HUDEP-2 (cell line): Measurements from ENCODE around the gene RIMBP2.
"Not testable (repeated sequence)": the region's sequence is repeated elsewhere in the genome, so short reads cannot be mapped to it uniquely, and the experiment has no call there.

Experiments
- DNase-seq, 76 experiments: peaks; one replicate each; lab custom pipeline; 2025; ENCODE audit not compliant: unreplicated experiment in 76 of 76; lab: John Stamatoyannopoulos, UW

RIMBP2 gene

DNA sequence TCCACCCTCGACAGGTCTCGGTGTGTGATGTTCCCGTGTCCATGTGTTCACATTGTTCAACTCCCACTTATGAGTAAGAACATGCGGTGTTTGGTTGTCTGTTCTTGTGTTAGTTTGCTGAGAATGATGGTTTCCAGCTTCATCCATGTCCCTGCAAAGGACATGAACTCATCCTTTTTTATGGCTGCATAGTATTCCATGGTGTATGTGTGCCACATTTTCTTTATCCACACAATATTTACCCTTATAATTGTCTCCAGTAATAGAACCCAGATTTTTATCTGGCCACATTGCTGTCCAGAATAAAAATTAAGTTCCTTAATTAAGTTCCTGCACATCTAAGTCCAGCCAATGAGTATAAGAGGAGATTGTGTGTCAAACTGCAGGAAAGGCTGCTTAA is 22.3 kb upstream of the RIMBP2 start:
- DNase-seq: not testable (repeated sequence)

DNA sequence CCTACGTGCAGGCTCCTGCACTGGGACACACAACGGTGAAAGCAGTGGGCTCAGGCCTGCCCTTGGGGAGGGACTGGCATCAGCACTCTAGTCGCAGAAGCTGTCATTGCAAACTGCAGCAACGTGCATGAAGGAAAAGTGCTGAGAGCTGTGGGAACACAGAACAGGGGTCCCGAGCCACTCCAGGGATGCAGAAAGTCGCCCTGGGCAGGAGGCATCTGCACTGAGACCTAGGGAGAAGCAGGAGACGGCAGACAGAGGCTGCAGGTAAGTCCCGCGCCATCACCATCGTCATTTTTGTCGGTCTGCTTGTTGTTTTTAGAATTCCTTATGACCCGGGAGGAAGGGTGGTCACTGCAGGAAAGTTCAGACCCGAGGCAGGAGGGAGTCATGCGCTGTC is 21.6 kb upstream of the RIMBP2 start:
- no peak for DNase-seq

DNA sequence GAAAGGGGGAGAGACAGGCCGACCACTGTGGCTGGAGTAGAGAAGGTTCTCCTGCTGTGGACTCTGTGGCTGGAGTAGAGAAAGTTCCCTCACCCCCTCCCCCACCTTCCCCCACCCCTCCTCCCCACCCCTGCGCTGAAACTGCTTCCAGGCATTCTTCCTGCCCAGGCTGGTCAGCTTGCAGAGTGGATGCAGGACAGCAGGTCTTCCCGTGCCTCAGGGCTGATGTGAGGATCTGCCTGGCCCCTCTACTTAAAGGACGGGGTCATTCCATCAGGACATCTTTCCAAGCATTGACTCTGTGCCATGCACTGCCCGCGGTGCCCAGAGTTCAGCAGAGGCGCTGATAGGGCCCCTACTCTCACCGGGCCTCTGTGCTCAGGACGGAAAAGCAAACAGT is 13.2 kb upstream of the RIMBP2 start:
- DNase-seq: no peak

DNA sequence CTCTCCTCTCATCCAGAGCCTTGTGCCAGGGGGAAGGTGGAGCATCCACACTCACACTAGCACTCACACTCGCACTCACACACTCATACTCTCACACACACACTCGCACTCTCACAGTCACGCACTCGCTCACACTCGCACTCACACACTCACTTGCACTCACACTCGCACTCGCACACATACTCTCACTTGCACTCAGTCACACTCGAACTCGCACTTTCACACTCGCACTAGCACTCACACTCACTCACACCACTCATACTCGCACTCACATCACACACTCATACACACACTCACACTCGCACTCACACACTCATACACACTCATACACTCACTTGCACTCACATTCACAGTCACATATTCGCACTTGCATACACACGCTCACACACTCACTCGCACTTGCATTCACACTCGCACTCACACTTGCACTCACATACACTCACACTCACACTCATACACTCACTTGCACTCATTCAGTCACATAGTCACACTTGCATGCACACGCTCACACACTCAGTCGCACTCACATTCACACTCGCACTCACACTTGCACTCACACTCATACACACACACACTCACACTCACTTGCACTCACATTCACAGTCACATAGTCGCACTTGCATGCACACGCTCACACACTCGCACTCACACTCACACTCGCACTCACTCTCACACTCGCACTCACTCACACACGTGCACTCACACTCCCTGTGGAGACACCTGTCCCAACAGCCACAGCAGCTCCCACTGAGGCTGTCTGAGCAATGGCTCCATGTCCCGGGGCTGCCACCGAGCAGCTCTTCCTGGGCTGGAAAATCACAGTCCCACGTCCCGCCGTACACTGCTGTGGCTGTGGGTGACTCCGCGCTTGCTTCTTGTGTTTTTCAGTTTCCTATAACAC is 12.3 kb upstream of the RIMBP2 start:
- no peak for DNase-seq

DNA sequence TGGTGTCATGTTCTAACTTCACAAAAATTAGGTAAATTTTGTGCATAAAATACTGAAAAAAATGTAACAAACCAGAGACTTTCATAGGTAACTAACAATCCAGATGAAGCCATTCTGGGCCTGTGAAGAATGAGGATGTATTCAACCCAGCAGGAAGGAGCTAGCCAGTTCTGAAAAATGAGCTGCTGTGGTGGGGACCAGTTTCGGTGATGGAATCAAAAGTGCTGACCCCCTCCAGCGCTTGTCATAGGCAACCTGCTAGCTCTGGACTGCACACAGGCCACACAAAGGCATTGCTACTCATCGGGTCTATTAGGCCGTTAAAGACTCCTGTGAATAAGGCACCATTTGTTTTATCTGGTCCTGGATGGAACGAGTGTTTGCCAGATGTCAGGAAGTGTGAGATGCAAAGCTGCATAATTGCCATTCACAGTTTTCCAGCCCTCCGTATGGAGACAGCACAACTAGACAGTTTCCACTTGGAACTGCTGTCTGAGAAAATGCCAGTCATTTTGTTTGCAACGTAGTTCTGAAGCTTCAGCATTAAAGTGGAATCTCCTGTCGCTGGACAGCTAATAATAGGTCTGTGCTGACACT is 3.3 kb upstream of the RIMBP2 start:
- DNase-seq: no peak

DNA sequence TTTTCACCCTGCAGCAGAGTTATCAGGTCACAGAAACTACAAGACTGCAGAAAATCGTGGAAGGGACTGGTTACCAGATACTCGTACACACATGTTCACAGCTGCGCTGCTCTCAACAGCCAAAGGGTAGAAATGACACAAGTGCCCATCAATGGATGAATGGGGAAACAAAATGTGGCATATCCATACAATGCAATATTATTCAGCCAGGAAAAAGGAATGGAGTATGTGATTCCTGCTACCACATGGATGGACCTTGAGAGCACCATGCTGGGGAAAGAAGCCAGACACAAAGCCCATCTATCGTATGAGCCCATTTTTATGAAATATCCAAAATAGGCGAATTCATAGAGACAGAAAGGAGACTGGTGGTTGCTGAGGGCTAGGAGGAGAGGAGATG is 1.7 kb upstream of the RIMBP2 start:
- no peak for DNase-seq

DNA sequence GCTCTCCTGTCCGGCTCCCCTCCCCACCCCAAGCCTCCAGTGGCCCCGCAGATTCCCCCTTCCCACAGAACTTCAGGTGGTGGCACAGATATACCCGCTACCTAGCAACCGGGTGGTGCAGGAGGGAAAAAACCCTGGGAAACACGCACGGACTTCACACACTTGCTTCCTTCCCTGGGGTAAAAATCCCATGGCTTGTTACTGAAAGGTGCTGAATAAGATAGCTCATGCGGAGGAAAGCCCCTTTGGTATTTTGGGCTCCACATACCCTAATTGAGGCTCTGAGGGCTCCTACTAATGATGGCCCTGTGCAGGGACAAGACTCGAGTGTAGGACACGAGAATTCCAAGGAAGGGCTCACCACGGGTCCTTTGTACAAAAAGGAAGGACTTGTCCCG is 869 bp upstream of the RIMBP2 start:
- DNase-seq: no peak

DNA sequence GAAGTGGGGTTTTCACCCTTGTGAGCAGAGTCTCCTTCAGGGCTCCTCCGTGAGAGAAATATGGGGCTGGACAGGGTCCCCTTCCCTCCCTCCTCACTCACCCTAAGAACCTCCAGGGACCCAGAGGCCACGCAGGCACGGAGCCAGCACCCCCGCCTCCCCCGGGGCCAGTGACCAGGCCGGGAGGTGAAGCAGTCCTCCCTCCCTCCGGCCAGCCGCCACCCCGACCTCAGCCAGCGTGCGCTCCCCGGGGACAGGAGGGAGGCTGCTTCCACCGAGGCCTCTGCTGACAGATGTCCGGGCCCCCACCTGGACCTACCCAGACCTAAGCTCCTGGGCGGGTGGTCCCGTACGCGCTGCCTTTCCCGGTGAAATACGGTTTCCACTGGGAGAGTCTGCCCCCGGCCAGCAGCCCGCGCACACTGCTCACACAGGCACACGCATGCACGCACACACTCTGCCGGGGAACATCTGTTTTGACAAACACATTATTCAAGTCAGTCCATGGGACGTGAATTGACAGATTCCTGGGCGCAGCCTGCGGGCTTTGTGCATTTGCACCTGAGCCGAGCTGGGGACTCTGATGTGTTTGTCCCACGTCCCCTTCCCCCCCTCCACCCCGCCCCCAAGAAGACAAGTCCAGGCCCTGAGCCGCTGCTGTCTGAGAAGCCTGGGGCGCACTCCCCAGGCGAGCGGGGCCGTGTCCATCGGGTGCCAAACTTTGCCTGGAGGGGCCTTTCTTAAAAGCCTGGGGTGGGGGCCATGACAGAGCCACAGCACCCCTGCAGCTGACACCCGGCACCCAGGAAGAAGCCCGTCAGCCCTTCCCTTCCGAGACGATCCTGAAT is 725 bp downstream of the RIMBP2 start:
- no peak for DNase-seq

DNA sequence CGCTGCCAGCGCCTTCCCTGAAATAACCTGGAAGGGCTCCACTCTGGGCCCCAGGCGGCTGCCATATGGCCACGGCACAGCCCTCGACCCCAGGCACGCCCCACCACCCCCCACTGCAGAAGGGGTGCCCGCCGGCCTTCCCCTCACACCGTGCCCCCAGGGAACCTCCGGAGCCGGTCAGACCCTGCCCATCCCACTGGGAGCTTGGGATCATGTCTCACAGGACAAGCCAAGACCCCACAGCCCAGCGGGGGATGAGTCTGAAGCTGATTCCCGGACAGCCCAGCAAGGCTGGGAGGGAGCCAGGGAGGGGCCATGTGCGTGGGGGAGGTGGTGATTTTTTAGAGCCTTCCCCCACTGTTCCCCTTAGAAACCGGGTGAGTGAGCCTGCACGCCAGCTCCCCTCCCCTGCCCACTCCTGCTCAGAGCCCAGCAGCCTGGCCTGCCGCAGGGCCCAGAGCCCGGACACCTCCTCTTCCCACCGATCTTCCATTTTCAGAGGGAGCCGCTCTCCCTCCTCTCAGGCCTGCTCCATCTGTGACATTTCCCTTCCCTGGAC is 1.4 kb downstream of the RIMBP2 start:
- DNase-seq: no peak

DNA sequence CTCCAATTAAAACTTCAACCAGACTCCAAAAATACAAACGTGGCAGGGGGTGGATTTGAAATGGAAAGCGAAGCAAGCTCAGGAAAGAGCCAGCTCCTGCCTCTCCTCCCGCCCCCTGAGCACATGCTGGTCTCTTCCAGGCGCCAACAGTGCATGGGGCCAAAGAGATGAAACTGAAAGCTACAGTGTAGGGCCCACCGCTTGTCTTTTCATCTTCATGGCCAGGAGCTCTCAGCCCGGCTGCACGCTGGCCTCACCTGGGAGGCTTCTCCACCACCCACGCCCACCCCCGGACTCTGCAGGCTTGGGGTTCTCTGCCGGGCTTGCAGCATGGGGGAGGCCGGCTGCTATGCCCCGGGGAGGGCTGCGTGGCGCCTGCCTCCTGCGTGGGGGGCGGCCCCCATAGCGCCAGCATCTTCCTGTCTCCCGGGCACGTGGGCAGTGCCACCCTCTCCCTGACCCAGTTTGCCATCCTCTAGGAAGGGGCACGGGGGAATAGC is 2.0 kb downstream of the RIMBP2 start:
- no peak for DNase-seq

DNA sequence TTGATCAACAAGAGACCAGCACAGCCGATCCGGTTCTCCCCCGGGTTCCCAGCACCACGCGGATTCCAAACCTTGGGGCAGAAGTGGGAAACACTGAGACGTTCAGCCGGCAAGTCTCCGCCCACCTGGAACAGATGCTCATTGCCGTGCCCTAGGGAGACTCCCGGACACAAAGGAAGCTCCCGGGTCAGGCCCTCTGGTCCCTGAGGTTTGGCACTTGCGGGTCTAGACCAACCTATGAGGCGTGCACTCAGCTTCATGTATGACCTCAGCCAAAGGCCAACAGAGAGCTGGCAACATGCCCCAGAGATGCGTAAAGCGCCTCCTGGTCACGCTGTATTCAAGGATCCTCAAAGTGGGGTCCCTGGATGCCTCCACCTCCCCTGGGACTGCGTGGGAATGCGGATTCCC is 2.5 kb downstream of the RIMBP2 start:
- DNase-seq: no peak

DNA sequence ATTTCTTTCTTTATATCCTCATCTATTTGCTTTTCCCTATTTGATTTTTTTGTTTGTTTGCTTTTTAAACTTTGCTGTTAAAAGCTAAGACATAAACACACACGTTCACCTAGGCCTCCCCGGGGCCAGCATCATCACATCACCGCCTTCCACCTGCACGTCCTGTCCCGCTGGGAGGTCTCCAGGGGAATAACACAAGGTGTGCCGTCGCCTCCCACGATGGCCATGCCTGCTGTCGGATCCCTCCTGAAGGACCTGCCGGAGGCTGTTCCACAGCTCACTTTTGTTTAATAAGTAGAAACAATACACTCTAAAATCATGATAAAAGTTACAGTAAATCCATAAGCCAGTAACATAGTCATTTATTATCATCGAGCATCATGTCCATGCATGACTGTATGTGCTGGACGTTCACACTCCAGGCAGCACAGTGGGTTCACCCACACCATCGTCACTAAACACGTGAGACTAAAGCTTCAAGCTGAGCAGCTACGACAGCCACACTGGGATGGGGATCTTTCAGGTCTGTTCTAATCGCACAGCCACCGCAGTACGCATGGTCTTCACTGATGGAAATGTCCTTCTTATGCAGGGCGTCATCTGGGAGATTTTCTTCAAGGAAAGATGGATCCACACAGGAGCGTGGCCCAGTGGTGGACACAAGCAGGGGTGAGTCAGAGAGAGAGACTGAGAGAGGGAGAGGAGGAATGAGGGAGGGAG is 3.6 kb downstream of the RIMBP2 start:
- no peak for DNase-seq

DNA sequence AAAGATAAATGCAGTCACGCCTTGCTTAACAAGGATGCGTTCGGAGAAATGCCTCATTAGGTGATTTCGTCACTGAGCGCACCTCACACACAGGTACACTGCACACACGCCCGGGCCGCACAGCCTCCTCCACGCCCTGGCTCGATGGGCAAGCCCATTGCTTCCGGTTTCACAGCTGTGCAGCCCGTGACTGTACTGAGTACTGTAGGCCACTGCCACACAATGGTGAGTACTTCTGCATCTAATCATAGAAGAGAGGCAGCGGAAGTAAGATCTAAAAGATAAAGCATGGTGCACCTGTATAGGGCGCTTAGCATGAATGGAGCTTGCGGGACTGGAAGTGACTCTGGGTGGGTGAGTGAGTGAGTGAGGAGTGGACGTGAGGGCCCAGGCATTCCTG is 4.3 kb downstream of the RIMBP2 start:
- DNase-seq: no peak

DNA sequence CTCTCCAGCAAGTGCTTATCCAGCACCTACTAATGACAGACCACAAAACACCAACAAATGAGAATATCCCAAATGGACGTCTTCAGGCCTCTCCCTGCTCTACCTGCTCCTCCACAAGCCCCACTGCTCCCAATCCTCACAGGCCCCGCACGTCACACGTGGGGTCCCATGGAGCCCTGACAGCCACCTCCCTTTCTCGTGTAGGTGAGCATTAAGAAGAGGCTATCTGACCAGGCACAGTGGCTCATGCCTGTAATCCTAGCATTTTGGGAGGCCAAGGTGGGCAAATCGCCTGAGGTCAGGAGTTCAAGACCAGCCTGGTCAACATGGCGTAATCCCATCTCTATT is 5.4 kb downstream of the RIMBP2 start:
- DNase-seq: no peak

DNA sequence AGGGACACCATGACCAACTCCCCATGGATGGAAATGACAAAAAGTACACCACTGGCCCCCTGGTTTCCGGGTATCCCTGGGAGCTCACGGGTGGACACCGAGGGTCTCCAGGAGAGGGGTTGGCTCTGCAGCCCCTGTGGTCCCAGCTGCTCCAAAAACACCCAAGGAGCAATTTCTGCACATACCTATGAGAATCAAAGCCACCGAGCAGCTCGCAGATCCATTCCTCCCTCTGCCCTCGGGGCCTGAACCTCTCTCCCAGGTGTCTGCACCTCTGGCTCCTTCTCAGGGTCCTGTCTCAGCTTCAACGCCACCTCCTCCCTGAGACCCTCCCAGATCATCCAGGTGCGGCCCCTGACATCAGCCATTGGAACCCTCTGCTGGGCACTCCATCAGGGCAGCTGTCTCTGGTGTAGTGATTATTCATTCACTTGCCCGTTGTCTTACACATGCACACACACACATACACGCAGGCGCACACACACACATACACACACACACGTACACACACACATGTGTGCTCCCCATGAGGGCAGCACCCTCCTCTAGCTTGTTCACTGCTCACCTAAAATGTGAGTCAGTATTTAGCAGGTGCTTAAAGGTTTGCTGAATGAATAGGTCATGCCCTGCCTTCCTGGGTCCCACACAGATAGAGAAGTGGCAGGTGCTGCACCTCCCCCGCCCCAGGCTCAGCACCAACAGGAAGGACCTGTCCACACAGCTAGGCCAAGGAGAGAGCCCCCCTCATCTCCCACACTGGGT is 5.9 kb downstream of the RIMBP2 start:
- no peak for DNase-seq

DNA sequence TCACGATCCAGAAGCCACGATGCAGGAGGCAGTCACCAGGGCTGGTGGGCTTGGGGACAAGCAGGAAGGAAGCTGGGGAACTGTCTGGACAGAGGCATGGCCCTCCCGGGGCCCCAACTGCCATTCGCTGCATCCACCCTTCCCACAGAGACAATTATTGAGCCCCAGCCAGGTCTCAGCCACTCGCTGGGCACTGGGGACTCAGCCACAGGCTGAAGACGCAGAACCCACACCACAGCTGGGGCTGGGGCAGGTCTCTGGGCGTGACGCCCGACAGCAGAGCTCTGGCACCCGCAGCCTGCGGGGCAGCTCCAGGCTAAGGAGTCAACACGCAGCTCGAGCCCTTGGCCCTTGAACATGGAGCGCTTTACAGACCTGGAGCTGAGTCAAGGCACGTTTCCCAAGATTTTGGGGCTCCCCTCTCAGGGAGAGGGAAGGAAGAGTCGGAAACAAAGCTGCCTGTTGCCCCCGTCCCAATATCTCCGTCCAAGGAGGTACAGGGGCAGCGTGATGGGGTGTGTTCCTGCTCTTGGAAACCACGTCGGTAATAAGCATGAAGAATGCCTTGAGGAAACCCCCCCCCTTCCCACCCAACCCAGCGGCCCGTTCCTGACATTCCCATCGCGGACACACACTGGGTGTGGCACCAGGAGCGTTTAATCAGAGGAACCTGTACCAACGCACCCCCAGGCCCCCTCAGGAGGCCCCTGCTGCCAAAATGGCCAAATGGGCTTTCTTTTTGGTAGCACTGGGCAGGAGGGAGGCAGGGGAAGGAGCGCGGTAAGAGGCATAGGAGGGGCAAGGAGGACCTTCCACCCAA is 6.7 kb downstream of the RIMBP2 start:
- no peak for DNase-seq

DNA sequence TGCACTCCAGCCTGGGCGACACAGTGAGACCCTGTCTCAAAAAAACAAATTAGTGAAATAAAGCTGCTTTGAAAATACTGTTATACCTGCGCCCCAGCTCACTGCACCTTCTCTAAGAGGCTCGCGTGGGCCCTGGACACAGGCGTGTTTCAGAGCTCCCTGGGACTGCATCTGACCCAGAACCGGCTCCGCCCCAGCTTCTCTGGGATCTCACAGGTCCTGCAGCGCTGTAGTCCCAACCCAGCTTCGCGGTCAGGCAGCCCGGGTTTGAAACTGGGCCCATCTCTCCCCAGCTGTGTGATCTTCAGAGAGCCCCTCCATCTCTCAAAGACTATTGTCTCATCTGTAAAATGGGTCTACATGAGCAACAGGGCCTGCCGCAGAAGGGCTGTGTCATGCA is 7.5 kb downstream of the RIMBP2 start:
- no peak for DNase-seq

DNA sequence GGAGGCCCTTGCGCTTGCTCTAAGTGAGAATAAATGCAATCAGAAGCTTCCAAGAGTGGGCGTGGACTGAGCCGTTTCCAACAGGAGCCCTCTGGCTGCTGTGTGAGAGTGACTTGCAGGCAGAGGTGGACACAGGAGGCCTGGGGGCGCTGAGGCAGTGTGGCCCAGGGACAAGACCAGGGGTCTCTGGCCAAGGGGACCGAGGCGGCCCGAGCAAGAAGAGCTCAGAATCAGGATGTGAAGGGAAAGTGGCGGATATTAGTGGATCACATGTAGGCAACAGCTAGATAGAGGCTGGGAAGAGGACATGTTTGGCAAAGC is 8.6 kb downstream of the RIMBP2 start:
- DNase-seq: no peak
